K562 (cell line): ENCODE data around the gene MRPL9. TPM values are rescaled to one million over a fixed set of nuclear protein-coding genes. Genes with fewer than 3 reads are reported as not detected.

ENCODE experiments used
- CBFA2T2 ChIP-seq: fragments of 450-650 bp; conservative IDR thresholded peaks from 2 replicates; pipeline ENCODE4 v1.6.1; 2017; ENCODE audit warnings: mild to moderate bottlenecking
- CHCHD3 ChIP-seq: fragments of 250-450 bp; sonication (Bioruptor Pico); IDR thresholded peaks from 2 replicates; pipeline ENCODE4 v2.1.2; 2022; ENCODE audit warnings: mild to moderate bottlenecking
- DNMT1 ChIP-seq: fragments of 450-650 bp; IDR thresholded peaks from 2 replicates; pipeline ENCODE4 v1.6.1; 2016; ENCODE audit warnings: antibody characterized with exemption, mild to moderate bottlenecking
- FOXJ3 ChIP-seq: sonication (generic); formaldehyde crosslinking; IDR thresholded peaks from 2 replicates; pipeline ENCODE4 v1.4.0; 2020; ENCODE audit warnings: mild to moderate bottlenecking, missing genetic modification reagents
- MAFF ChIP-seq: IDR thresholded peaks from 2 replicates; pipeline ENCODE4 v1.6.1; 2012; ENCODE audit warnings: low read length, improper control_type of control experiment
- MAZ ChIP-seq, 2 experiments: fragments of 450-650 bp in 1 of 2; sonication (generic) in 1 of 2; formaldehyde crosslinking; IDR thresholded peaks in 1 of 2; conservative IDR thresholded peaks in 1 of 2; 2 replicates each; pipeline versions ENCODE4 v1.4.0 to v1.5.0; 2020; ENCODE audit warnings: mild to moderate bottlenecking in 1 of 2, missing genetic modification reagents in 1 of 2
- RBM34 ChIP-seq: fragments of 200-400 bp; formaldehyde crosslinking; IDR thresholded peaks from 2 replicates; pipeline ENCODE4 v1.6.1; 2018; ENCODE audit warnings: low read length, borderline replicate concordance; ENCODE audit not compliant: insufficient read depth
- ZKSCAN3 ChIP-seq: fragments of 250-450 bp; sonication (Bioruptor Pico); IDR thresholded peaks from 2 replicates; pipeline ENCODE4 v1.4.0; 2020
- ZNF408 ChIP-seq: fragments of 250-450 bp; sonication (Bioruptor Pico); IDR thresholded peaks from 2 replicates; pipeline ENCODE4 v1.4.0; 2020; ENCODE audit warnings: low read depth, mild to moderate bottlenecking, moderate library complexity
- ZNF780A ChIP-seq: fragments of 250-450 bp; sonication (Bioruptor Pico); IDR thresholded peaks from 2 replicates; pipeline ENCODE4 v1.5.0; 2021; ENCODE audit warnings: mild to moderate bottlenecking
- polyA plus RNA-seq, 8 experiments: library from polyadenylated mRNA; depleted of rRNA in 4 of 8; stranded (reverse) in 5 of 8; unstranded in 3 of 8; fragments of >200 nt; fragmentation: Nextera tagmentation in 2 of 8; fragmentation: Illumina TruSeq in 1 of 8; extraction: Ambion mirVana in 2 of 8; extraction: Trizol in 1 of 8; gene quantifications; 2 replicates each; pipeline versions ENCODE4 v1.2.1 to v1.2.3, GENCODE V29; 2011 to 2014; ENCODE audit warnings: inconsistent platforms in 1 of 8, missing spikeins in 1 of 8
- total RNA-seq, 7 experiments: library from RNA; depleted of rRNA in 6 of 7; stranded (reverse); fragments of >200 nt in 6 of 7; fragmentation: Illumina TruSeq in 2 of 7; extraction: Trizol in 2 of 7; gene quantifications; 2 replicates each; pipeline versions ENCODE4 v1.2.1 to v1.2.3, GENCODE V29; 2011 to 2021; ENCODE audit warnings: low replicate concordance in 1 of 7
- TF ChIP-seq, protein P1 (sequence below): fragments of 450-650 bp; IDR thresholded peaks from 2 replicates; pipeline ENCODE4 v1.6.1; 2016; ENCODE audit warnings: missing biosample characterization, missing genetic modification characterization
- TF ChIP-seq, protein P2 (sequence below): sonication (generic); formaldehyde crosslinking; IDR thresholded peaks from 2 replicates; pipeline ENCODE4 v1.8.1; 2023; ENCODE audit warnings: mild to moderate bottlenecking, missing genetic modification reagents
- TF ChIP-seq, protein P3 (sequence below): fragments of 450-650 bp; IDR thresholded peaks from 2 replicates; pipeline ENCODE4 v1.6.1; 2016; ENCODE audit warnings: mild to moderate bottlenecking
- TF ChIP-seq, protein P4 (sequence below): sonication (generic); formaldehyde crosslinking; IDR thresholded peaks from 2 replicates; pipeline ENCODE4 v1.8.0; 2022; ENCODE audit warnings: missing genetic modification reagents, mild to moderate bottlenecking, moderate library complexity, borderline replicate concordance
- TF ChIP-seq, protein P5 (sequence below): fragments of 450-650 bp; IDR thresholded peaks from 2 replicates; pipeline ENCODE4 v1.6.1; 2018; ENCODE audit warnings: mild to moderate bottlenecking, low read depth; ENCODE audit not compliant: partially characterized antibody
- TF ChIP-seq, protein P6 (sequence below): fragments of 450-650 bp; IDR thresholded peaks from 2 replicates; pipeline ENCODE4 v1.6.1; 2016
- TF ChIP-seq, protein P7 (sequence below): fragments of 450-650 bp; conservative IDR thresholded peaks from 2 replicates; pipeline ENCODE4 v1.6.1; 2016; ENCODE audit warnings: missing genetic modification characterization, low read depth, mild to moderate bottlenecking, missing compliant biosample characterization, moderate library complexity

MRPL9 gene
- total and polyA plus RNA-seq, 9 of the 15 experiments (the other 6 are each of a cell fraction or from before 2014, with no cell fraction given) = 38.0 to 162 (median 111) TPM

DNA sequence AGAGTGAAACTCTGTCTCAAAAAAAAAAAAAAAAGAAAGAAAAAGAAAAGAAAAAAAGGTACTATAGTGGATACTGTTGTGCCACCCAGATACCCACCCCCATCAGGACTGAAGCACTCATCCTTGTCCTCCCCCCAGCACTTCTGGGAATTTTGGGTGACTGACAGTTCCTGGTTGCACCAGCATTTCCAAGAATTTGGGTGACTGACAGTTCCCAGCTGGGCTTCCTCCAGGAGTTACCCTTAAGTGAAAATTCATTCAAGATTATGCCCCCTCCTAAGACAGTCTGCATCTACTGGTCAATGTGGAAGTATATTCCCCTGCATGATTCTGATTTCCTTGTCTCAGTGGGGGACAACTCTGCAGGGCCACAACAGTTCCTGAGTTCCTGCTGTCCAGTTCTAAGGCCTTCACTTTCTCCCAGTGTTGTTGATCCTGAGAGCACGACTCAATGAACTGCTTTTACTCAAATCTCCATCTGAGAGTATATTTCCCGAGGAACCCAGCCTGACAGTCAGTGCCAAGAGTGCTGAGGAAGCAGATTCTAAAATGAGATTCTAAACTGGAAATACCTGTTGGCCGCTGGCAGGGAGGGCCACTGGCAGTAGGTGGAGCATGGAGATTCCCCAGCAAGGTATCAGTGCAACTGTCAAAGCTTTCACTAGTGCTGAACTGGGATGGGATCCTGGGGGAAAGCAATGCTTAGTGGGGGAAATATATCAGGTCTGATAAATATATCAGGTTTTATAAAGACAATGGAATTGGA is 23.5 kb downstream of the MRPL9 start (continued):
- TF ChIP-seq, protein P1, sequence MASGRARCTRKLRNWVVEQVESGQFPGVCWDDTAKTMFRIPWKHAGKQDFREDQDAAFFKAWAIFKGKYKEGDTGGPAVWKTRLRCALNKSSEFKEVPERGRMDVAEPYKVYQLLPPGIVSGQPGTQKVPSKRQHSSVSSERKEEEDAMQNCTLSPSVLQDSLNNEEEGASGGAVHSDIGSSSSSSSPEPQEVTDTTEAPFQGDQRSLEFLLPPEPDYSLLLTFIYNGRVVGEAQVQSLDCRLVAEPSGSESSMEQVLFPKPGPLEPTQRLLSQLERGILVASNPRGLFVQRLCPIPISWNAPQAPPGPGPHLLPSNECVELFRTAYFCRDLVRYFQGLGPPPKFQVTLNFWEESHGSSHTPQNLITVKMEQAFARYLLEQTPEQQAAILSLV (tag) = no peak
- TF ChIP-seq, protein P2, sequence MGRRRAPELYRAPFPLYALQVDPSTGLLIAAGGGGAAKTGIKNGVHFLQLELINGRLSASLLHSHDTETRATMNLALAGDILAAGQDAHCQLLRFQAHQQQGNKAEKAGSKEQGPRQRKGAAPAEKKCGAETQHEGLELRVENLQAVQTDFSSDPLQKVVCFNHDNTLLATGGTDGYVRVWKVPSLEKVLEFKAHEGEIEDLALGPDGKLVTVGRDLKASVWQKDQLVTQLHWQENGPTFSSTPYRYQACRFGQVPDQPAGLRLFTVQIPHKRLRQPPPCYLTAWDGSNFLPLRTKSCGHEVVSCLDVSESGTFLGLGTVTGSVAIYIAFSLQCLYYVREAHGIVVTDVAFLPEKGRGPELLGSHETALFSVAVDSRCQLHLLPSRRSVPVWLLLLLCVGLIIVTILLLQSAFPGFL = no peak
- TF ChIP-seq, protein P3, sequence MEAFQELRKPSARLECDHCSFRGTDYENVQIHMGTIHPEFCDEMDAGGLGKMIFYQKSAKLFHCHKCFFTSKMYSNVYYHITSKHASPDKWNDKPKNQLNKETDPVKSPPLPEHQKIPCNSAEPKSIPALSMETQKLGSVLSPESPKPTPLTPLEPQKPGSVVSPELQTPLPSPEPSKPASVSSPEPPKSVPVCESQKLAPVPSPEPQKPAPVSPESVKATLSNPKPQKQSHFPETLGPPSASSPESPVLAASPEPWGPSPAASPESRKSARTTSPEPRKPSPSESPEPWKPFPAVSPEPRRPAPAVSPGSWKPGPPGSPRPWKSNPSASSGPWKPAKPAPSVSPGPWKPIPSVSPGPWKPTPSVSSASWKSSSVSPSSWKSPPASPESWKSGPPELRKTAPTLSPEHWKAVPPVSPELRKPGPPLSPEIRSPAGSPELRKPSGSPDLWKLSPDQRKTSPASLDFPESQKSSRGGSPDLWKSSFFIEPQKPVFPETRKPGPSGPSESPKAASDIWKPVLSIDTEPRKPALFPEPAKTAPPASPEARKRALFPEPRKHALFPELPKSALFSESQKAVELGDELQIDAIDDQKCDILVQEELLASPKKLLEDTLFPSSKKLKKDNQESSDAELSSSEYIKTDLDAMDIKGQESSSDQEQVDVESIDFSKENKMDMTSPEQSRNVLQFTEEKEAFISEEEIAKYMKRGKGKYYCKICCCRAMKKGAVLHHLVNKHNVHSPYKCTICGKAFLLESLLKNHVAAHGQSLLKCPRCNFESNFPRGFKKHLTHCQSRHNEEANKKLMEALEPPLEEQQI = no peak
- TF ChIP-seq MAFF = peak; percentile 80
- TF ChIP-seq ZNF780A (CRISPR knock-in tag) = no peak
- TF ChIP-seq, protein P4, sequence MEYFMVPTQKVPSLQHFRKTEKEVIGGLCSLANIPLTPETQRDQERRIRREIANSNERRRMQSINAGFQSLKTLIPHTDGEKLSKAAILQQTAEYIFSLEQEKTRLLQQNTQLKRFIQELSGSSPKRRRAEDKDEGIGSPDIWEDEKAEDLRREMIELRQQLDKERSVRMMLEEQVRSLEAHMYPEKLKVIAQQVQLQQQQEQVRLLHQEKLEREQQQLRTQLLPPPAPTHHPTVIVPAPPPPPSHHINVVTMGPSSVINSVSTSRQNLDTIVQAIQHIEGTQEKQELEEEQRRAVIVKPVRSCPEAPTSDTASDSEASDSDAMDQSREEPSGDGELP (CRISPR knock-in tag) = no peak
- TF ChIP-seq DNMT1 = no peak
- TF ChIP-seq, protein P5, sequence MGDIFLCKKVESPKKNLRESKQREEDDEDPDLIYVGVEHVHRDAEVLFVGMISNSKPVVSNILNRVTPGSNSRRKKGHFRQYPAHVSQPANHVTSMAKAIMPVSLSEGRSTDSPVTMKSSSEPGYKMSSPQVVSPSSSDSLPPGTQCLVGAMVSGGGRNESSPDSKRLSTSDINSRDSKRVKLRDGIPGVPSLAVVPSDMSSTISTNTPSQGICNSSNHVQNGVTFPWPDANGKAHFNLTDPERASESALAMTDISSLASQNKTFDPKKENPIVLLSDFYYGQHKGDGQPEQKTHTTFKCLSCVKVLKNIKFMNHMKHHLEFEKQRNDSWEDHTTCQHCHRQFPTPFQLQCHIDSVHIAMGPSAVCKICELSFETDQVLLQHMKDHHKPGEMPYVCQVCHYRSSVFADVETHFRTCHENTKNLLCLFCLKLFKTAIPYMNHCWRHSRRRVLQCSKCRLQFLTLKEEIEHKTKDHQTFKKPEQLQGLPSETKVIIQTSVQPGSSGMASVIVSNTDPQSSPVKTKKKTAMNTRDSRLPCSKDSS = no peak
- no peak for TF ChIP-seq CHCHD3 (CRISPR knock-in tag)
- TF ChIP-seq MAZ (CRISPR knock-in tag; conservative IDR thresholded peaks at IDR 0.05 in 1 of 2, IDR thresholded peaks at IDR 0.05 in 1 of 2) = peak in 1 of 2 experiments; percentile 77; a peak in 2 of 4 replicates
- TF ChIP-seq, protein P6, sequence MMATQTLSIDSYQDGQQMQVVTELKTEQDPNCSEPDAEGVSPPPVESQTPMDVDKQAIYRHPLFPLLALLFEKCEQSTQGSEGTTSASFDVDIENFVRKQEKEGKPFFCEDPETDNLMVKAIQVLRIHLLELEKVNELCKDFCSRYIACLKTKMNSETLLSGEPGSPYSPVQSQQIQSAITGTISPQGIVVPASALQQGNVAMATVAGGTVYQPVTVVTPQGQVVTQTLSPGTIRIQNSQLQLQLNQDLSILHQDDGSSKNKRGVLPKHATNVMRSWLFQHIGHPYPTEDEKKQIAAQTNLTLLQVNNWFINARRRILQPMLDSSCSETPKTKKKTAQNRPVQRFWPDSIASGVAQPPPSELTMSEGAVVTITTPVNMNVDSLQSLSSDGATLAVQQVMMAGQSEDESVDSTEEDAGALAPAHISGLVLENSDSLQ = peak; percentile 98
- TF ChIP-seq, protein P7, sequence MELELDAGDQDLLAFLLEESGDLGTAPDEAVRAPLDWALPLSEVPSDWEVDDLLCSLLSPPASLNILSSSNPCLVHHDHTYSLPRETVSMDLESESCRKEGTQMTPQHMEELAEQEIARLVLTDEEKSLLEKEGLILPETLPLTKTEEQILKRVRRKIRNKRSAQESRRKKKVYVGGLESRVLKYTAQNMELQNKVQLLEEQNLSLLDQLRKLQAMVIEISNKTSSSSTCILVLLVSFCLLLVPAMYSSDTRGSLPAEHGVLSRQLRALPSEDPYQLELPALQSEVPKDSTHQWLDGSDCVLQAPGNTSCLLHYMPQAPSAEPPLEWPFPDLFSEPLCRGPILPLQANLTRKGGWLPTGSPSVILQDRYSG (tag) = no peak
- TF ChIP-seq ZKSCAN3 (CRISPR knock-in tag) = no peak
- TF ChIP-seq RBM34 = no peak
- TF ChIP-seq ZNF408 (CRISPR knock-in tag) = no peak
- no peak for TF ChIP-seq FOXJ3 (CRISPR knock-in tag)
- TF ChIP-seq CBFA2T2 = no peak; the same call in 1 of the 2 replicates
